ENCODE results near the gene LTF.

LTF gene

GRCh38 chr3:46463868-46464241 lies 850 bp downstream of the LTF start (continued):
- TF ChIP-seq ZNF645 (tag by site-specific recombination; IDR thresholded peaks at IDR 0.05) (no peak), ZNF324 (tag by site-specific recombination; IDR thresholded peaks at IDR 0.05) (no peak)

- TF ChIP-seq INSM2 (tag by site-specific recombination; IDR thresholded peaks at IDR 0.05) (no peak), ZNF639 (tag by site-specific recombination; IDR thresholded peaks at IDR 0.05) (no peak), ZNF645 (tag by site-specific recombination; IDR thresholded peaks at IDR 0.05) (no peak), ZSCAN23 (tag by site-specific recombination; IDR thresholded peaks at IDR 0.05) (no peak), PRDM6 (tag by site-specific recombination; IDR thresholded peaks at IDR 0.05) (no peak), ZNF366 (tag by site-specific recombination; conservative IDR thresholded peaks at IDR 0.05) (no peak)
- ChIA-PET CTCF (interaction anchor here (0.6 to 1.9 kb wide), 5 partner anchors 13 to 629 kb away, joined by 3 to 12 read pairs (median 3); no protein-coding TSS in a partner anchor), POLR2A (interaction anchor here (0.5 kb wide), 1 partner anchor 640 kb away, joined by 5 read pairs; no protein-coding TSS in a partner anchor)
- Histone ChIP-seq H3K9me3 (ENCODE audit: control insufficient read depth, insufficient read depth, low read depth, low read length) (no peaks in the 10 kb centered on the region), H3K27ac (ENCODE audit: extremely low read depth, low read depth, low read length) (no peak overlapping the region), H3K36me3 (ENCODE audit: control insufficient read depth in 2 of 2, insufficient read depth in 1 of 2, low read length in 2 of 2) (no peaks in the 10 kb centered on the region), H3K4me1 (ENCODE audit: control insufficient read depth, insufficient read depth, low read length) (no peaks in the 10 kb centered on the region), H3K4me3 (ENCODE audit: low read depth, low read length) (no peak overlapping the region)
These were observed 1.4 kb downstream of the LTF start for GRCh38 chr3:46463120-46463867.

GRCh38 chr3:46462511-46462910 lies 2.2 kb downstream of the LTF start:
- H3K36me3 ChIP-seq (ENCODE audit: control insufficient read depth in 2 of 2, insufficient read depth in 1 of 2, low read length in 2 of 2): no peaks in the 10 kb centered on the region
- ChIA-PET CTCF (interaction anchor here (0.6 to 2.2 kb wide), 7 partner anchors 12 to 628 kb away, joined by 3 to 12 read pairs (median 3); no protein-coding TSS in a partner anchor), POLR2A (interaction anchor here (0.5 kb wide), 1 partner anchor 639 kb away, joined by 5 read pairs; no protein-coding TSS in a partner anchor)
- no peak overlapping the region for H3K27ac ChIP-seq (ENCODE audit: extremely low read depth, low read depth, low read length)
- TF ChIP-seq ZNF488 (tag by site-specific recombination; IDR thresholded peaks at IDR 0.05): no peak
- no peak for TF ChIP-seq ZNF202 (tag by site-specific recombination; IDR thresholded peaks at IDR 0.05; ENCODE audit: borderline replicate concordance)
- TF ChIP-seq ZFP69B (tag by site-specific recombination; IDR thresholded peaks at IDR 0.05): no peak
- no peak for TF ChIP-seq ZNF473 (tag by site-specific recombination; IDR thresholded peaks at IDR 0.05)
- no peak for TF ChIP-seq ZNF433 (tag by site-specific recombination; IDR thresholded peaks at IDR 0.05; ENCODE audit: low read depth)
- TF ChIP-seq FEZF1 (tag by site-specific recombination; IDR thresholded peaks at IDR 0.05): no peak
- TF ChIP-seq TCF7L2 (IDR thresholded peaks at IDR 0.05; ENCODE audit: borderline replicate concordance, low read depth, low read length): no peak
- no peaks in the 10 kb centered on the region for H3K9me3 ChIP-seq (ENCODE audit: control insufficient read depth, insufficient read depth, low read depth, low read length)
- H3K4me3 ChIP-seq (ENCODE audit: low read depth, low read length): no peak overlapping the region
- no peaks in the 10 kb centered on the region for H3K4me1 ChIP-seq (ENCODE audit: control insufficient read depth, insufficient read depth, low read length)
